Right lobe of liver (tissue), 4 donors: ENCODE data around the gene INVS.

Experiments used
- CTCF ChIP-seq, 4 donors: fragments of 200-600 bp in 3 of 4; fragments of 450-650 bp in 1 of 4; IDR thresholded peaks; one replicate each; pipeline versions ENCODE4 v1.5.1 to v1.8.0; 2016 to 2022; ENCODE audit warnings: antibody characterized with exemption in 4 of 4, mild to moderate bottlenecking in 2 of 4
- POLR2A ChIP-seq: fragments of 450-650 bp; IDR thresholded peaks from one replicate; pipeline ENCODE4 v1.6.1; 2017; ENCODE audit warnings: antibody characterized with exemption, mild to moderate bottlenecking
- donor health status: DM: no; HTN: no; CAD: no.
- donor health status: DM: no; HTN: no; CAD: no.
- donor health status: DM: no; HTN: yes; CAD: no.

- TF ChIP-seq CTCF (IDR thresholded peaks at IDR 0.05), result no peak
- TF ChIP-seq POLR2A, result no peak
Measured at GRCh38 chr9:100290714-100291113, 191.7 kb downstream of the INVS start.
